Stimulated activated CD4-positive, alpha-beta T cell treated with anti-CD3 and anti-CD28 coated beads, TNF-alpha, amount 100 ng/mL, for 1 hour (primary cell): Measurements from ENCODE around the gene APOL1.
"Not testable (repeated sequence)": the region's sequence is repeated elsewhere in the genome, so short reads cannot be mapped to it uniquely, and the experiment has no call there.

ENCODE experiments used
- DNase-seq, 3 donors: peaks; one replicate each; pipeline ENCODE4 v3.0.0-alpha.2; 2020; ENCODE audit warnings: low read depth in 3 of 3, low spot score in 1 of 3

APOL1 gene

DNA sequence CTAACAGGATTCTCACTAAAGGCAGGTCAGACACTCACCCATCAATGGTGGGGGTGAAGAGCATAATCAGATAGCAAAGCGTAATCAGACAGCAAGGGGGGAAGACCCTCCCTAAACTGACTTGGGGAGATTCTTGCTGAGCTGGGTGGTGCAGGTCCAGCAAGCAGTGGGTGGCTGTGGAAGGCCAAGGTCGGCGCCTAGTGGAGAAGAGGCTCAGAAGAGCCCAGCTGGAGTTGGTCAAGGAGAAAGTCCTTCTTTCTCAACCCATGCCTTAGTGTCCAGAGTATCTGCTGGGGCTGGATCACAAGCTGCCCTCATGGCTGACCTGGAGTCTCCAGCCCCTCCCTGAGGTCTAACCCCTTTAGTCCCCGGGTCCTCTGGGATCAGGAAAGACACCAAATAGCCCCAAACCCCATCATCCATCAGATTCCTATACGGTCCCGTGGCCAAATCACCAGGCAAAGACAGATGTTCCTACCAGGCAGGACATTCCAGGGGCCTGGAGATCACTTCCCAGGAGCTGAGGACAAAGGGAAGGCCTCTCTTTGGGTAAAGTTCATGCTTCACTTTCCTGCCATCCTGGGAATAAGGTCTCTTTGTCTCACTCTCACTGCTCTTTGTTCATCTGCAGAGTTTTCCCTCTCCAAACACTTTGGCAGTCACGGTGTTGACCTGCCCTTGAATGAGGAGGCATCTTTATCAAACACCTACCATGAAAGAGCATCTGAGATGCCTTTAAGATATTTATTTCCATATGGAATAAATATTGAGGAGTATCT, 11.1 kb downstream of the APOL1 start:
- not testable (repeated sequence) for DNase-seq

- no peak for DNase-seq
These were observed 14.1 kb downstream of the APOL1 start for GRCh38 chr22:36267058-36267457.

DNA sequence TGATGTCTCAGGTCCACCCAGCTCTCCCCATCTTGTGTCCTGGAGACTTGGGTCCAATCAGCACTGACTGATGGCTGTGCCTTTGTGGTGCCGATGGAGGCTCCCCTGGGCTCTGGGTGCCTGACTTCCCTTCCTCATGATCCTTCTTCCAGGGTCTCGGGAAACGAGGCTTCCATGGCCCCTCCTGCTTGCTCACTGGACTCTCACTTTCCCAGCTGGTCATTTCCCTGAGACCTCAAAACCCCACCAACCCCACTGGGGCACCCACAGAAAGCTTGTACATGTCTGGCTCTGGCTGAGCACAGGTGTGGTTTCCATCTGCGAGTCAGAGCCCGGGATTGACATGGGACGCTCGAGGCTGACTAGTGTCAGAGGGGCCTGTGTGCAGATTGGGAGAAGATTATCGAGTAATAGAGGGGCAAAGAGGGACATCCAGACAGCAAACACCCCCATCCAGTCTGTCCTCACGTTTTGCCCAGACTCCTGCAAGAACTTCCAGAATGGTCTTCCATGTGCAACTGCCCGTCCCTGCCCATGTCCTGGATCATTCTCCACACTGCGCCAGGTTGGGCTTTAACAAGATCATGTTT, 15.1 kb downstream of the APOL1 start:
- no peak for DNase-seq

DNA sequence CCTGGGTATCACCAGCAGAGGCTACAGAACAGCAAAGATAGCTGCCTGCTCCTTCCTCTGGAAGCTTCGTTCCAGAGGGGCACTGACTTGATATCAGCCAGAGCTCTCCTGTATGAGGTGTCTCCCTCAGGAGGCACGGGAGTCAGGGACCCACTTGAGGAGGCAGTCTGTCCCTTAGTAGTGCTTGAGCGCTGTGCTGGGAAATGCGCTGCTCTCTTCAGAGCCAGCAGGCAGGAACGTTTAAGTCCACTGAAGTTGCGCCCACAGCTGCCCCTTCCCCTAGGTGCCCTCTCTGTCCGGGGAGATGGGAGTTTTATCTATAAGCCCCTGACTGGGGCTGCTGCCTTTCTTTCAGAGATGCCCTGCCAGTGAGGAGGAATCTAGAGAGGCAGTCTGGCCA, 18.3 kb downstream of the APOL1 start:
- DNase-seq = not testable (repeated sequence)

DNA sequence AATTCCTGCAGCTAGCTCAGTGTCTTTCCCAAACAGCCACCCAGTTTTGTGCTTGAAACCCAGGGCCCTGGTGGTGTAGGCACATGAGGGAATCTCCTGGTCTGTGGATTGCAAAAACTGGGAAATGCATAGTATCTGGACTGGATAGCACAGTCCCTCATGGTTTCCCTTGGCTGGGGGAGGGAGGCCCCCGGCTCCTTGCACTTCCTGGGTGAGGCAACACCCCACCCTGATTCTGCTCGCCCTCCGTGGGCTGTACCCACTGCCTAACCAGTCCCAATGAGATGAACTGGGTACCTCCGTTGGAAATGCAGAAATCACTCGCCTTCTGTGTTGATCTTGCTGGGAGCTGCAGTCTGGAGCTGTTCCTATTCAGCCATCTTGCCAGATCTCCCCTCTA, 19.0 kb downstream of the APOL1 start:
- DNase-seq = not testable (repeated sequence)

GRCh38 chr22:36274531-36274930, 21.6 kb downstream of the APOL1 start:
- DNase-seq = no peak

DNA sequence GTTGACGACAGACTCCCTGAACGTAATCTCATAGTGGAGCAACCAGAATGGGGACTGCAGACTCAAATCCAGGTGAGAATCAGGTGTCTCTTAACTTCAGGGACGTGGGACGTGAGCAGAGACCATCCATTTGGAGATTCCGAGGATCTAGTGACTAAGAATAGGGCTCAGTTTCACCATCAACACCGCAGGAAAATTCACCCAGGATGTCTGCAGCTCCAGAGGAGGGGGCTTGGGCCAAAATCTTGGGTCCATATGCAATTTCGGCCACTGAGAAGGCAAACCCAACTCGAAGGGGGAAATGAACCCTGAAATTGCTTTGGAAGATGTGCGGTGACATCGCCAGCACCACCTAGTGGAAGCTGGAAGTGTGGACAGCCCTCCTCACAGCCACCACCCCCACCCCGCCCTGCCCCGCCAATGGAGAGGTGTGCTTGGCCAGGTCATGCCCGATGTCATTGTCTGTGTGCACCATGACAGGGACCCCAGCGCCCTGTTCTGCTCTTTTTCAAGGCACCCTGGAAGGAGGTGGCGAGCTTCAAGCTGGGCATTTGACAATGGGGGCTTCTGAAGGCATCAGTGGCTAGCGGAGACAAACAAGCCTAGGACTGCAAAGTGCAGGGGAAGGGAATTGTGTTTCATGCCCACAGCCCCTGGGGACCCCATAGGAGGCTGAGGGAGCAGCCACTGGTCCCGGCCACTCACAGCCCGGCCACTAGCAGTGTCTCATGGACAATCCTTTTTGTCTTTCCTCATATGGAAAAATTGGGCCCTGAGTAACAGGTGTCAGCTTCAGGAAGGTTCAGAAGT, 24.8 kb downstream of the APOL1 start:
- DNase-seq = peak in 2 of 3 donors; percentile 23 to 40

DNA sequence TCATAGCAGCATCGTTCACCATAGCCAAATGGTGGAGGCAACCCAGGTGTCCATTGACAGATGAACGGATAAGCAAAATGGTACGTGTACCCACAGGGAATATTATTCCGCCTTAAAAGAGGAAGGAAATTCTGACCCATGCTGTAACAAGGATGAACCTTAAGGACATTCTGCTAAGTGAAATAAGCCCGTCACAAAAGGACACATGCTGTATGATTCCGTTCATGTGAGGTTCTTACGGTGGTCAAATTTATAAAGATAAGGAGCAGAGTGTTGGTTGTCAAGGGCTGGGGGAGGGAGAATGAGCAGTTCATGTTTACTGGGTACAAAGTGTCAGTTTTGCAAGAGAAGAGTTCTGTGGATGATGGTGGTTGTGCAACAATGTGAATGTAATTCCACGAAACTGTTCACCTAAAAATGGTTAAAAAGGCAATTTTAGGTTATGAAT, 26.3 kb downstream of the APOL1 start:
- no peak for DNase-seq

DNA sequence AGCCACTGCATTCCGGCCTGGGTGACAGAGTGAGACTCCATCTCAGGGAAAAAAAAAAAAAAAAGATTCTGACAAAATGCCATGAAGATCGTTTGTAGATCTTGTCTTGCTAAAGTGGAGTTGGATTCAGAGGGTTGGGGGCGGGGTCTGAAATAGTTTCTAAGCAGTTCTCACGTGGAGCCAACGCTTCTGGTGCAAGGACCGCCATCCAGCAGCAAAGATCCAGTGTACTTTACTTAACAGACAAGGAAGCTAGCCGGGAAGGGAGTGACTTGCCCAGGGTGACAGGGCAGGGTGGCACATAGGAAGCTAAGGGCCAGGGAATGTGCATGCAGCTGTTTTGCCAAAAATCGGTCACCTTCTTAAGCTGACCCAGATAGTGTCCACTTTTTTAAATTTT, 27.4 kb downstream of the APOL1 start:
- no peak for DNase-seq

GRCh38 chr22:36281781-36282327, 28.9 kb downstream of the APOL1 start:
- DNase-seq = no peak

- no peak for DNase-seq
These were observed 29.4 kb downstream of the APOL1 start for GRCh38 chr22:36282328-36282831.

DNA sequence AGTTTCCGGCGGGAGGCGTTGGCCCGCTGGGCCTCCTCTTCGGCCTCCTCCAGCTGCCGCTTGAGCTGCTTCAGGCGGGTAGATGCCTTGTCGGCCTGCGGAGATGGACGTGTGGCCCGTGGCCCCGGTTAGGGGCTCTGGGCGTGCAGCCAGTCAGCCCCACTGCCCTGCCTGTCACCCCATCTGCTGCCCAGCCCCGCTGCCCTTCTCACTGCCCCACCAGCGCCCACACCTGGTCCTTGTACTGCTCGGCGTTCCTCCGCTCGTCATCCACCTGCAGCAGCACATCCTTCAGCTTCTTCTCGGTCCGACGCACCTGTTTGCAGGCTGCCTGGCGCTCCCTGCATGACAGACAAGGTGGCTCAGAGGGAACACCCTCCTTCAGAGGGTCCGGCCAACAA, 31.2 kb downstream of the APOL1 start:
- no peak for DNase-seq

GRCh38 chr22:36285017-36285416, 32.1 kb downstream of the APOL1 start:
- no peak for DNase-seq

DNA sequence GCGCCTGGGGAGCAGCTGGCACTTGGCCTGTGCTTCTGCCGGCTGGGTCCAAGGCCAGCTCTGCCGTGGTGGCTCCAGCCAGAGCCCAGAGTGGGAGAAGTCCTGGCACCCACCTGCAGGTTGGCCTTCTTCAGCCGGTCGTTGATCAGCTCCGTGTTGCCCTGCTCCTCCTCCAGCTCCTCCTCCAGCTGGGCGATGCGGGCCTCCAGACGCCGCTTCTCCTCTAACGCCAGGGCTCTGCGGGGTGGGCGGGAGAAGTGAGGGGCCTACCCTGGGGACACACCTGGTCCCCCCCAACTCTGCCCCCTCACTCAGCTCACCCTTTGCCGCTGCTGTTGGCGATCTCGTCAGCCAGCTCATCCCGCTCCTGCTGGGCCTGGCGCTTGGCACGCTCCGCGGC, 32.6 kb downstream of the APOL1 start:
- no peak for DNase-seq

GRCh38 chr22:36286096-36286957, 33.4 kb downstream of the APOL1 start:
- peak in 2 of 3 donors; percentile 30 to 59 for DNase-seq

DNA sequence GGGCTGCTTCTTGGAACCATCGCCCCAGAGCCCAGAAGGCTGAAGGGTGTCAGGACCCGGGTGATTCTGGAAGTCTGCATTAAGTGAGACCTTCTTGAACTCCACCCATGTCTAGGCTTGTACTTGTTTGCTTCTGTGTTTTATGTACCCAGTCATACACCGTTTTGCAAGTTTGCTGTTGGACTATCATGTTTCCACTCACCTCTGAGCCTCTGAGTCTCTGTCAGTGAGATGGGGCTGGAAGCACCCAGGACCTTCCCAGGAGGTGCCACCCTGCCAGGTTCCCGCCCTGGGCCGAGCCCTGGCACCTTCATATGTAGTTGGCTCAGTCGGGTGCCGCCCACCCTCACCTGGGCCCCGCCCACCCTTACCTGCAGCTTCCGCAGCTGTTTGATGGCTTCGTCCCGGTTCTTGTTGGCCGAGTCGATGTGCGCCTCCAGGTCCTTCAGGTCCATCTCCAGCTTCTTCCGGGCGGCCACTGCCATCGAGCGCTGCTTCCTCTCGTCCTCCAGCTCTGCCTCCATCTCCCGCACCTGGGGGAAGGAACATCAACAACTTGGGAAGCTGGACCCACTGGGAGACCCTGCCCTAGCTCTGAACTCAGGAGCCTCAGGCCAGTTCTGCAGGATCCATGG, 35.1 kb downstream of the APOL1 start:
- no peak for DNase-seq

DNA sequence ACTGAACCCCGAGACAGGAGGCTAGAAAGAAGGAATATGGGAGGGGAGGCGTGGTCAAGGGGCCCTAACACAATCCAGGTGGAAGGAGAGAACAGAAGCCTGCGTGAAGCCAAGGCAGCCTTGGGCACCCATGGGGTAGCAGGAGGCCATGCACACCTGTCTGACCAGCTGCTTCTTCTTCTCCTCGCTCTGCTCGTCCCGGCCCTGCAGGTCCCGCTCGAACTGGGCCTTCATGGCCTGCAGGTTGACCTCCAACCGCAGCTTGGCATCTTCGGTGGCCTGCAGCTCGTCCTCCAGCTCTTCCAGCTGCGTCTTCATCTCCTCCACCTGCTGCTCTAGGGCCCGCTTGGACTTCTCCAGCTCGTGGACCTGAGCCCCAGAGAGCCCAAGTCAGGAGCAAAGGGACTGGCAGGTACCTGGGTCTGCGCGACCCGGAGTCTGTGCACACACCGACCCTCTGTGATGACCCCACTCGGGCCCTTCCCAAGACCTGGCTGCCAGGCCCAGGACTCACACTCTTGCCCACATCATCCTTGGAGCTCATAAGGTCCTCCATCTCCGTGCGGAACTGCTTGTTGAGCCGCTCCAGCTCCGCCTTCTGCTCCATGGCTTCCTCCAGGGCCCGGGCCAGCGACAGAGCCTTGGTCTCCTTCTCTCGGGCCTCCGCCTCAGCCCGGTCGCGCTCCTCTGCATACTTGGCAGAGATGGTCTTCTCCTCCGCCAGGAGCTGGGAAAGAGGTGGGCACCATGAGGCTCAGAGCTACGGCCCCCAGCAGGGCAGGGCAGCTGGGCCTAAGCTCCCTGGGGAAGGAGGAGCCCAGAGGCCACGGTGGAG, 35.9 kb downstream of the APOL1 start:
- DNase-seq = no peak

GRCh38 chr22:36289406-36289870, 36.5 kb downstream of the APOL1 start:
- no peak for DNase-seq

DNA sequence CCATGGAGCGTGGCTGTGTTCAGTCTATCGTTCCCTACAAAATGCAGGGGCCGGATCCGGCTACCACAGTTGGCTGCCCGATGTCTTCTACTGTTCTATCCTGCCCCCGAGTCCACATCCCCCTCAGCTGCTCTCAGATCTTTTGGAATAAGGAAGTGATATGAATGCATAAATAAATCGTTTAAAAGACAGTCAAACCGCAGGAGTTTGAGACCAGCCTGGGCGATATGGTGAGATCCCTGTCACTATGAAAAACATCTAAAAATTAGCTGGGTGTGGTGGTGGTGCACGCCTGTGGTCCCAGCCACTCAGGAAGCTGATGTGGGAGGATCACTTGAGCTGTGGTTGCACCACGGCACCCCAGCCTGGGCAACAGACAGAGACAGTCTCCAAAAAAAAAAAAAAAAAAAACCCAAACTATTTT, 37.0 kb downstream of the APOL1 start:
- not testable (repeated sequence) for DNase-seq
